ENCODE measurements around the gene L1CAM.

The L1CAM gene

DNA sequence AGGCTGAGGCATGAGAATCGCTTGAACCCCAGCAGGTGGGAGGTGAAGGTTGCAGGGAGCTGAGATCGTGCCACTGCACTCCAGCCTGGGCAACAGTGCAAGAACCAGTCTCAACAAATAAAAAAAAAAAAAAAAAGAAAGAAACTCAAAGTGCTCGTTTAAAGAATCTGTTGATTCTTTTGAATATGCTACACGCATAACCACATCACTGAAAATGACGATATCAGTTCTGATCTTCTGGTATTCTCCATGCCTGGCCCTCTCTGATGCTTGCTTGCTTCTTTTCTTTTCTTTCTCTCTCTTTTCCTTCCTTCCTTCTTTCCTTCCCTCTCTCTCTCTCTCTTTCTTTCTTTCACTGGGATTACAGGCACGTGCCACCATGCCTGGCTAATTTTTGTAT is 25.8 kb upstream of the L1CAM start:
- ATAC-seq (ENCODE audit: insufficient read depth, low read depth), result no peak
- DNase-seq, result no peak
- H2AFZ ChIP-seq (ENCODE audit: low read depth, low read length), result no peak overlapping the region
- H3K27me3 ChIP-seq (ENCODE audit: insufficient read depth, low read length, poor library complexity), result no peaks in the 10 kb centered on the region
- H3K4me2 ChIP-seq (ENCODE audit: insufficient read depth, low read length), result no peak overlapping the region
- TF ChIP-seq EZH2 (IDR thresholded peaks at IDR 0.05; ENCODE audit: borderline replicate concordance, low read depth, low read length, severe bottlenecking), result no peak
- TF ChIP-seq, protein P1, sequence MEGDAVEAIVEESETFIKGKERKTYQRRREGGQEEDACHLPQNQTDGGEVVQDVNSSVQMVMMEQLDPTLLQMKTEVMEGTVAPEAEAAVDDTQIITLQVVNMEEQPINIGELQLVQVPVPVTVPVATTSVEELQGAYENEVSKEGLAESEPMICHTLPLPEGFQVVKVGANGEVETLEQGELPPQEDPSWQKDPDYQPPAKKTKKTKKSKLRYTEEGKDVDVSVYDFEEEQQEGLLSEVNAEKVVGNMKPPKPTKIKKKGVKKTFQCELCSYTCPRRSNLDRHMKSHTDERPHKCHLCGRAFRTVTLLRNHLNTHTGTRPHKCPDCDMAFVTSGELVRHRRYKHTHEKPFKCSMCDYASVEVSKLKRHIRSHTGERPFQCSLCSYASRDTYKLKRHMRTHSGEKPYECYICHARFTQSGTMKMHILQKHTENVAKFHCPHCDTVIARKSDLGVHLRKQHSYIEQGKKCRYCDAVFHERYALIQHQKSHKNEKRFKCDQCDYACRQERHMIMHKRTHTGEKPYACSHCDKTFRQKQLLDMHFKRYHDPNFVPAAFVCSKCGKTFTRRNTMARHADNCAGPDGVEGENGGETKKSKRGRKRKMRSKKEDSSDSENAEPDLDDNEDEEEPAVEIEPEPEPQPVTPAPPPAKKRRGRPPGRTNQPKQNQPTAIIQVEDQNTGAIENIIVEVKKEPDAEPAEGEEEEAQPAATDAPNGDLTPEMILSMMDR (IDR thresholded peaks at IDR 0.05; ENCODE audit: borderline replicate concordance, extremely low read depth, low read length, poor library complexity, severe bottlenecking), result no peak
- H3K4me3 ChIP-seq (ENCODE audit: low read depth in 1 of 2, low read length in 2 of 2), result no peak overlapping the region
- peaks cover 17% of the 10 kb centered on the region for H4K20me1 ChIP-seq (ENCODE audit: insufficient read depth, low read length)
- H3K9ac ChIP-seq (ENCODE audit: low read depth, low read length), result no peak overlapping the region
- H3K36me3 ChIP-seq (ENCODE audit: insufficient read depth, low read length), result peaks cover 55% of the 10 kb centered on the region
- H3K4me1 ChIP-seq (ENCODE audit: insufficient read depth, low read length), result no peaks in the 10 kb centered on the region
- no peaks in the 10 kb centered on the region for H3K9me3 ChIP-seq (ENCODE audit: insufficient read depth, low read length, severe bottlenecking)
- no peaks in the 10 kb centered on the region for H3K79me2 ChIP-seq (ENCODE audit: insufficient read depth, low read length)
- no peak overlapping the region for H3K27ac ChIP-seq (ENCODE audit: low read length)

DNA sequence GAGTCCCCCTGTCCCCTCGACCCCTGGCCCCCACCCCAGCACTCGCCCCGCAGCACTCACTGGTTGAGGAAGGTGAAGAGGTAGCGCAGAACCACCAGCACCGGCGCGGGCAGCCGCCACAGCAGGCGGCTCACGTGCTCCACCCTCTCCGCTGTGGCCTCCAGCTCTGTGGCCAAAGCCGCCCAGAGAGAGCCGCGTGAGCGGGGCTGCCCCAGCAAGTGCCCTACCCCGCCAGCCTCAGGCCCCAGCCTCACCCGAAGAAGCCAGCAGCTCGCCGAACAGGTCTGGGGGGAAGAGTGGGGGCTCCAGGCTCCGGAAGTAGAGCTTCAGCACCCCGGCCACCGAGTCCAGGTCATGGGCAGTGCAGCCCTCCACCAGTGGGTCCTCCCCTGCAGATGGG is 24.5 kb upstream of the L1CAM start:
- peaks cover 49% of the 10 kb centered on the region for H3K36me3 ChIP-seq (ENCODE audit: insufficient read depth, low read length)
- H3K9ac ChIP-seq (ENCODE audit: low read depth, low read length), result no peak overlapping the region
- no peak overlapping the region for H3K4me3 ChIP-seq (ENCODE audit: low read depth in 1 of 2, low read length in 2 of 2)
- no peak for DNase-seq
- no peak overlapping the region for H3K27ac ChIP-seq (ENCODE audit: low read length)
- no peak overlapping the region for H2AFZ ChIP-seq (ENCODE audit: low read depth, low read length)
- no peaks in the 10 kb centered on the region for H3K9me3 ChIP-seq (ENCODE audit: insufficient read depth, low read length, severe bottlenecking)
- H3K27me3 ChIP-seq (ENCODE audit: insufficient read depth, low read length, poor library complexity), result no peaks in the 10 kb centered on the region
- no peaks in the 10 kb centered on the region for H3K79me2 ChIP-seq (ENCODE audit: insufficient read depth, low read length)
- TF ChIP-seq, protein P1 (IDR thresholded peaks at IDR 0.05; ENCODE audit: borderline replicate concordance, extremely low read depth, low read length, poor library complexity, severe bottlenecking), result no peak
- TF ChIP-seq EZH2 (IDR thresholded peaks at IDR 0.05; ENCODE audit: borderline replicate concordance, low read depth, low read length, severe bottlenecking), result no peak
- peaks cover 11% of the 10 kb centered on the region for H4K20me1 ChIP-seq (ENCODE audit: insufficient read depth, low read length)
- H3K4me1 ChIP-seq (ENCODE audit: insufficient read depth, low read length), result no peaks in the 10 kb centered on the region
- ATAC-seq (ENCODE audit: insufficient read depth, low read depth), result no peak
- H3K4me2 ChIP-seq (ENCODE audit: insufficient read depth, low read length), result no peak overlapping the region

DNA sequence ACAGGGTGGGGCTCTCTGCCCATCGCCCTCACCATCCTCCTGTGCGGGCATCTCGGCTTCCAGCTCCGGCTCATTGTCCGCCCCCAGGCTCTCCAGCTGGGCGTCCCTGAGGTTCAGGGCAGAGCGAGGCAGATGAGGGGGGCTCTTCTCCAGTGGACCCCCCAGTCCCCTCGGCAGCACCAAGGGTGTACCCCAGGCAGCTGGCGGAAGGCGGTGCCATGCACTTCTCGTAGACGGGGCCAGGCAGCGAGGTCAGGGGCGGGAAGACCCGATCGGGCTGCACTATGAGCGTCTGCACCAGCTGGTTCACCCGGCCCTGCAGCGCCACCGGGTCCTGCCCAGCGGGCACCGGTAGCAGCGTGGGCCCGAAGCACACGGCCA is 24.0 kb upstream of the L1CAM start:
- no peak for DNase-seq
- TF ChIP-seq, protein P1 (IDR thresholded peaks at IDR 0.05; ENCODE audit: borderline replicate concordance, extremely low read depth, low read length, poor library complexity, severe bottlenecking), result no peak
- no peak for TF ChIP-seq EZH2 (IDR thresholded peaks at IDR 0.05; ENCODE audit: borderline replicate concordance, low read depth, low read length, severe bottlenecking)

More for the DNA sequence above, 24.0 kb upstream of the L1CAM start:
- Histone ChIP-seq H3K4me2 (ENCODE audit: insufficient read depth, low read length) (no peak overlapping the region), H3K4me3 (ENCODE audit: low read depth in 1 of 2, low read length in 2 of 2) (no peak overlapping the region), H3K27me3 (ENCODE audit: insufficient read depth, low read length, poor library complexity) (no peaks in the 10 kb centered on the region), H4K20me1 (ENCODE audit: insufficient read depth, low read length) (peaks cover 11% of the 10 kb centered on the region), H3K9ac (ENCODE audit: low read depth, low read length) (no peak overlapping the region), H2AFZ (ENCODE audit: low read depth, low read length) (no peak overlapping the region), H3K9me3 (ENCODE audit: insufficient read depth, low read length, severe bottlenecking) (no peaks in the 10 kb centered on the region), H3K27ac (ENCODE audit: low read length) (no peak overlapping the region), H3K79me2 (ENCODE audit: insufficient read depth, low read length) (no peaks in the 10 kb centered on the region), H3K4me1 (ENCODE audit: insufficient read depth, low read length) (no peaks in the 10 kb centered on the region), H3K36me3 (ENCODE audit: insufficient read depth, low read length) (peaks cover 49% of the 10 kb centered on the region)
- ATAC-seq (ENCODE audit: insufficient read depth, low read depth), result no peak
